Neural crest cell (in vitro differentiated cells): Measurements from ENCODE around the gene PRMT9. TPM values are rescaled to one million over a fixed set of nuclear protein-coding genes. Genes with fewer than 3 reads are reported as not detected.

ENCODE experiments used
- DNase-seq: peaks from one replicate; pipeline ENCODE4 v3.0.0; 2021; ENCODE audit warnings: low read depth, mixed read lengths, low spot score
- H3K27ac Mint-ChIP-seq: one replicate; pipeline ENCODE4 v1.8.0; 2021; ENCODE audit warnings: mild to moderate bottlenecking, mixed read lengths; ENCODE audit not compliant: unreplicated experiment
- H3K27me3 Mint-ChIP-seq: 2 replicates; pipeline ENCODE4 v1.8.0; 2021; ENCODE audit warnings: low read depth, mild to moderate bottlenecking, mixed read lengths
- H3K36me3 Mint-ChIP-seq: 2 replicates; pipeline ENCODE4 v1.8.0; 2021; ENCODE audit warnings: low read depth, mild to moderate bottlenecking, mixed read lengths
- H3K4me1 Mint-ChIP-seq: 2 replicates; pipeline ENCODE4 v1.8.0; 2021; ENCODE audit warnings: mixed read lengths
- H3K4me3 Mint-ChIP-seq: one replicate; pipeline ENCODE4 v1.8.0; 2021; ENCODE audit warnings: mild to moderate bottlenecking, mixed read lengths
- H3K9me3 Mint-ChIP-seq: 2 replicates; pipeline ENCODE4 v1.8.0; 2021; ENCODE audit warnings: mixed read lengths
- total RNA-seq: library from RNA; stranded (reverse); gene quantifications from 2 replicates; pipeline ENCODE4 v1.2.1, GENCODE V29; 2021
- TF ChIP-seq, protein P1 (sequence below): fragments of 200-600 bp; sonication (generic); conservative IDR thresholded peaks from 2 replicates; pipeline ENCODE4 v1.5.0; 2021; ENCODE audit warnings: antibody characterized with exemption, mild to moderate bottlenecking

The PRMT9 gene
- total RNA-seq, 1 donor from 2014 or later: 10.2 TPM

DNA sequence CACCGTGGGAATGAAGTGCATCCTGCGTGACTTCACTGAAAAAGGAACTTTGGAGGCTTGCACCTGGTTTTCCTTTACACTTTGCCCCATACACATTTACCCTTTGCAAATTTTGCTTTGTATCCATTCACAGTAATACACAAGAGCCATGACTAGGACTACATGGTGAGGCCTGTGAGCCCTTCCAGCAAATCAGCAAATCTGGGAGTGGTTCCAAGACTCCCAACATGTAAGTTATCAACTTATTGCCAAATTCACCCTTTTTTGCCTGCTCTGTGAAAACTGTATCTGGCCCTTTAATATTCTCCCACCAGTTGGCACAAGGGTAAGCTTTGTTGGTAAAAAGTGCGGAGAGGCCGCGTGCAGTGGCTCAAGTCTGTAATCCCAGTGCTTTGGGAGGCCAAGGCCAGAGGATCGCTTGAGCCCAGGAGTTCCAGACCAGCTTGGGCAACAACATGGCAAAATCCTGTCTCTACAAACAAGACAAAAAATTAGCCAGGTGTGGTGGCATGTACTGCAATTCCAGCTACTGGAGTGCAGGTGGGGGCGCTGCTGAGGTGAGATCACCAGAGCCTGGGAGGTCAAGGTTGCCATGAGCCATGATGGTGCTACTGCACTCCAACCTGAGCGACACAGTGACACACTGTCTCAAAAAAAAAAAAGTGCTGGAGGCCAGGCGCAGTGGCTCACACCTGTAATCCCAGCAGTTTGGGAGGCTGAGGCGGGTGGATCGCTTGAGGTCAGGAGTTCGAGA, 5.0 kb downstream of the PRMT9 start:
- DNase-seq: no peak

DNA sequence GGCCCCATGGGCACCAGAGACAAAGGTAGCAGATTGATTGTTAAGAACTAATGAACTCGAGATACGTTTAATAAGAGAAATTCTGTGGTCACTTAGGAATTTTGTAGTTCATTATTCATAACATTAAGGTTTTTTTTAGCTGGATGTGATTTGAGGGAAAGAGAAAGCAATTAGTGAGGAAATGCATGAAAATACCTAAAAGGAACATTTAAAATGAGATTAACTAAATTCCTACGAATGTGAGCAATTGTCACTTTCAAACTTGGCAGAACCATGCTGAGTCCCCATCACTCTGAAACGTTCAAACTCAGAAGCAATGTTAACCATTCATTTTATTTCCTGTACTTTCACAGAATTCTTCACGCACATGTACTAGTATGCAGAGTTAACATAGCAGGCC, 5.9 kb downstream of the PRMT9 start:
- H3K4me1 Mint-ChIP-seq: peaks cover 10% of the 10 kb centered on the region
- no peak for DNase-seq

More for the DNA sequence above, 5.0 kb downstream of the PRMT9 start:
- Mint-ChIP-seq H3K27ac (no peak overlapping the region), H3K27me3 (no peaks in the 10 kb centered on the region), H3K36me3 (no peaks in the 10 kb centered on the region), H3K9me3 (no peaks in the 10 kb centered on the region), H3K4me1 (peaks cover 17% of the 10 kb centered on the region), H3K4me3 (no peak overlapping the region)
- TF ChIP-seq, protein P1, sequence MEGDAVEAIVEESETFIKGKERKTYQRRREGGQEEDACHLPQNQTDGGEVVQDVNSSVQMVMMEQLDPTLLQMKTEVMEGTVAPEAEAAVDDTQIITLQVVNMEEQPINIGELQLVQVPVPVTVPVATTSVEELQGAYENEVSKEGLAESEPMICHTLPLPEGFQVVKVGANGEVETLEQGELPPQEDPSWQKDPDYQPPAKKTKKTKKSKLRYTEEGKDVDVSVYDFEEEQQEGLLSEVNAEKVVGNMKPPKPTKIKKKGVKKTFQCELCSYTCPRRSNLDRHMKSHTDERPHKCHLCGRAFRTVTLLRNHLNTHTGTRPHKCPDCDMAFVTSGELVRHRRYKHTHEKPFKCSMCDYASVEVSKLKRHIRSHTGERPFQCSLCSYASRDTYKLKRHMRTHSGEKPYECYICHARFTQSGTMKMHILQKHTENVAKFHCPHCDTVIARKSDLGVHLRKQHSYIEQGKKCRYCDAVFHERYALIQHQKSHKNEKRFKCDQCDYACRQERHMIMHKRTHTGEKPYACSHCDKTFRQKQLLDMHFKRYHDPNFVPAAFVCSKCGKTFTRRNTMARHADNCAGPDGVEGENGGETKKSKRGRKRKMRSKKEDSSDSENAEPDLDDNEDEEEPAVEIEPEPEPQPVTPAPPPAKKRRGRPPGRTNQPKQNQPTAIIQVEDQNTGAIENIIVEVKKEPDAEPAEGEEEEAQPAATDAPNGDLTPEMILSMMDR: no peak

DNA sequence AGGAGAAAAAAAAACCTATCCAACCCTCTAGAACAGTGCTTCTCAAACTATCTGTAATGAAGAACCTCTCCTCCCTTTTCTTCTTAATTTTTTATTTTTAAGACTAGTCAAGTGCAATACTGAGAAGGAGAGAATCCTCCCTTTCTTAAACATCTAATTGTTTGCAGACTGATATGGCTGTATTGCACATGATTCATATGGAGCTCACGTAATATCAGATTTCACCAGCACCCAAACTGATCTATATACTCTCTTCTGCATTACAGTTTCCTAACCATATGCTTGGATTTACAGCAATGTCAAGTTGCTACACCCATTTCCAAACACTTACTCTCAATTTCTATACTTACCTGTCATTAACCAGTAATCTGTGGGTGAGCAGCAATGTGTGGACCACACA, 9.5 kb downstream of the PRMT9 start:
- Mint-ChIP-seq H3K36me3 (peaks cover 5% of the 10 kb centered on the region), H3K4me3 (no peak overlapping the region), H3K4me1 (no peaks in the 10 kb centered on the region), H3K27ac (no peak overlapping the region), H3K27me3 (no peaks in the 10 kb centered on the region), H3K9me3 (no peaks in the 10 kb centered on the region)
- DNase-seq: no peak
- TF ChIP-seq, protein P1: no peak

More for the DNA sequence above, 5.9 kb downstream of the PRMT9 start:
- no peak overlapping the region for H3K4me3 Mint-ChIP-seq
- no peak overlapping the region for H3K27ac Mint-ChIP-seq
- H3K9me3 Mint-ChIP-seq: no peaks in the 10 kb centered on the region
- H3K36me3 Mint-ChIP-seq: no peaks in the 10 kb centered on the region
- TF ChIP-seq, protein P1: no peak
- no peaks in the 10 kb centered on the region for H3K27me3 Mint-ChIP-seq

DNA sequence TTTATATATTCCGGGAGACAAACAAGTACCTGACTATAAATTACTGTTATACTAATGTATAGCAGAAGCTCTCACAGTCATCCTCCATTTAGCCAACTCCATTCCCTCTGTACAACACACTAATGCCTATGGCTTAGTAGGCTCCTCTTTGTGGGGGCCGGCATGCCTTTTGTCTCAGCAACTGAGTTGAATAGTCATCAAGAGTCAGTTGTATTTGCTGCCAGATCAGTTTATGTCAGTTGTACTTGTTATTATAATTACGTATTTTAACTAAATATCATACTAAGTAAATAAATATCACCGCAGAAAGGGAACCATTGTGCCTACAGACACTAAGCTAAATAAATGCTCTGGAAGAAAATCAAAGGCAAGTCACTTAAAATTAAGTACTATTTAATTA, 9.9 kb downstream of the PRMT9 start:
- no peaks in the 10 kb centered on the region for H3K4me1 Mint-ChIP-seq
- peaks cover 5% of the 10 kb centered on the region for H3K36me3 Mint-ChIP-seq
- TF ChIP-seq, protein P1: no peak
- H3K9me3 Mint-ChIP-seq: no peaks in the 10 kb centered on the region
- H3K4me3 Mint-ChIP-seq: no peak overlapping the region
- DNase-seq: no peak
- H3K27ac Mint-ChIP-seq: no peak overlapping the region
- H3K27me3 Mint-ChIP-seq: no peaks in the 10 kb centered on the region

DNA sequence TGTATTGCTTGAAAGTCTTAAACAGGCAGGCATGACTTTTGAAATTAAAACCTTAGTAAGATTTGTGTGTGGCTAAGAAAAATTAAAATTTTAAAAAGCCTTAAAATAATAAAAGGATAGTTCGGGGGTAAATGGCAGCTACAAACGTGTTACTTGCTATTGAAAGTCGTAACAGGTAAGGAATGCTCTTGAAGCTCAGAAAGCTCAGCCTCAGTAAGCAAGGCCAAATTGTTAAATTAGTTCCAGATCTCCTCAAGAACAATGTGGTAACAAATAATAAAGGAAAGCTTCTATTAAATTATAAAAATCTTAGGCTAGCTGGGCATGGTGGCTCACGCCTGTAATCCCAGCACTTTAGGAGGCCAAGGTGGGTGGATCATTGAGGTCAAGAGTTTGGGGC, 25.5 kb downstream of the PRMT9 start:
- no peak for DNase-seq
- Mint-ChIP-seq H3K36me3 (peaks cover 10% of the 10 kb centered on the region), H3K9me3 (no peaks in the 10 kb centered on the region), H3K4me3 (no peak overlapping the region), H3K27me3 (no peaks in the 10 kb centered on the region), H3K27ac (no peak overlapping the region), H3K4me1 (no peaks in the 10 kb centered on the region)
- TF ChIP-seq, protein P1: no peak
